HG03565 (cell line): ENCODE results near the gene FAM162A.

ENCODE experiments used
- ATAC-seq: cut with Tn5 transposase; IDR thresholded peaks from one replicate; pipeline ENCODE4 v1.9.1; 2021; ENCODE audit warnings: mild to moderate bottlenecking, moderate library complexity; ENCODE audit not compliant: unreplicated experiment

Gene FAM162A

GRCh38 chr3:122383771-122384697 is at the start of gene FAM162A:
Gene FAM162A (plus strand): TSS chr3:122384182. CDS start chr3:122384266, 84 bp downstream.
- ATAC-seq = peak; percentile 90

GRCh38 chr3:122342803-122343202 is 41.2 kb upstream of the FAM162A start:
- ATAC-seq = no peak

- no peak for ATAC-seq
These were observed 40.3 kb upstream of the FAM162A start for GRCh38 chr3:122343654-122344053.

- no peak for ATAC-seq
These were observed 34.8 kb upstream of the FAM162A start for GRCh38 chr3:122349171-122349570.

GRCh38 chr3:122350814-122351418 is 33.1 kb upstream of the FAM162A start:
- no peak for ATAC-seq

GRCh38 chr3:122351612-122352011 is 32.4 kb upstream of the FAM162A start:
- ATAC-seq = no peak

GRCh38 chr3:122353215-122353614 is 30.8 kb upstream of the FAM162A start:
- ATAC-seq = no peak

GRCh38 chr3:122353893-122354401 is 30.0 kb upstream of the FAM162A start:
- ATAC-seq = no peak

- ATAC-seq = no peak
These were observed 28.4 kb upstream of the FAM162A start for GRCh38 chr3:122355612-122356011.

- ATAC-seq = no peak
These were observed 27.6 kb upstream of the FAM162A start for GRCh38 chr3:122356402-122356801.

GRCh38 chr3:122357828-122358702 is 25.9 kb upstream of the FAM162A start:
- ATAC-seq = no peak

GRCh38 chr3:122358703-122359032 is 25.3 kb upstream of the FAM162A start:
- ATAC-seq = no peak

- no peak for ATAC-seq
These were observed 22.0 kb upstream of the FAM162A start for GRCh38 chr3:122362026-122362425.

- no peak for ATAC-seq
These were observed 19.5 kb upstream of the FAM162A start for GRCh38 chr3:122364490-122364889.

- peak; percentile 31 for ATAC-seq
These were observed 18.9 kb upstream of the FAM162A start for GRCh38 chr3:122365073-122365472.

GRCh38 chr3:122365582-122366378 is 18.2 kb upstream of the FAM162A start:
- peak; percentile 73 for ATAC-seq

- no peak for ATAC-seq
These were observed 17.6 kb upstream of the FAM162A start for GRCh38 chr3:122366379-122366749.

- ATAC-seq = no peak
These were observed 9.9 kb upstream of the FAM162A start for GRCh38 chr3:122374034-122374433.

GRCh38 chr3:122377975-122378374 is 6.0 kb upstream of the FAM162A start:
- ATAC-seq = no peak

- ATAC-seq = peak; percentile 31
These were observed 905 bp upstream of the FAM162A start, which contains the start of gene MIX23 for GRCh38 chr3:122382888-122383666. Gene MIX23 (minus strand): TSS chr3:122383231. CDS start chr3:122383224, 7 bp downstream.
